SK-N-SH (cell line): ENCODE measurements around the gene FGF19.

Experiments
- CTCF ChIP-seq: fragments of 200-600 bp; sonication (generic); IDR thresholded peaks from 2 replicates; pipeline ENCODE4 v1.6.1; 2017; ENCODE audit warnings: antibody characterized with exemption, mild to moderate bottlenecking, moderate library complexity
- EZH2phosphoT487 ChIP-seq: fragments of 200-600 bp; sonication (generic); IDR thresholded peaks from 2 replicates; pipeline ENCODE4 v1.6.1; 2017; ENCODE audit warnings: low read depth, mixed run types, mild to moderate bottlenecking, antibody characterized with exemption, moderate library complexity, borderline replicate concordance
- FOSL2 ChIP-seq: IDR thresholded peaks from 2 replicates; pipeline ENCODE4 v1.4.0; 2012; ENCODE audit warnings: low read depth, mild to moderate bottlenecking, moderate library complexity, borderline replicate concordance
- GATA2 ChIP-seq: sonication (generic); formaldehyde crosslinking; IDR thresholded peaks from 2 replicates; pipeline ENCODE4 v1.5.0; 2020; ENCODE audit warnings: mild to moderate bottlenecking, missing genetic modification reagents
- JUND ChIP-seq: IDR thresholded peaks from 2 replicates; pipeline ENCODE4 v1.4.0; 2012
- NRF1 ChIP-seq: IDR thresholded peaks from 2 replicates; pipeline ENCODE4 v1.6.1; 2012; ENCODE audit warnings: low read depth, mild to moderate bottlenecking, low read length
- POLR2AphosphoS5 ChIP-seq: IDR thresholded peaks from 2 replicates; pipeline ENCODE4 v1.6.1; 2012; ENCODE audit warnings: low read depth, low read length
- RCOR1 ChIP-seq: fragments of 150-350 bp; IDR thresholded peaks from 2 replicates; pipeline ENCODE4 v1.6.1; 2017; ENCODE audit warnings: antibody characterized with exemption, low read length
- TF ChIP-seq, protein P1 (sequence below): IDR thresholded peaks from 2 replicates; pipeline ENCODE4 v1.4.0; 2012; ENCODE audit warnings: low read depth, borderline replicate concordance

GRCh38 chr11:69683764-69684333 lies 20.0 kb downstream of the FGF19 start:
- TF ChIP-seq CTCF (peak; percentile 47), FOSL2 (no peak), GATA2 (no peak), JUND (no peak), EZH2phosphoT487 (no peak), NRF1 (no peak), RCOR1 (no peak), POLR2AphosphoS5 (no peak)
- TF ChIP-seq, protein P1, sequence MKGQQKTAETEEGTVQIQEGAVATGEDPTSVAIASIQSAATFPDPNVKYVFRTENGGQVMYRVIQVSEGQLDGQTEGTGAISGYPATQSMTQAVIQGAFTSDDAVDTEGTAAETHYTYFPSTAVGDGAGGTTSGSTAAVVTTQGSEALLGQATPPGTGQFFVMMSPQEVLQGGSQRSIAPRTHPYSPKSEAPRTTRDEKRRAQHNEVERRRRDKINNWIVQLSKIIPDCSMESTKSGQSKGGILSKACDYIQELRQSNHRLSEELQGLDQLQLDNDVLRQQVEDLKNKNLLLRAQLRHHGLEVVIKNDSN = no peak
